K562 (cell line): Measurements from ENCODE around the gene ING4. TPM values are rescaled to one million over a fixed set of nuclear protein-coding genes. Genes with fewer than 3 reads are reported as not detected.

Source experiments
- CCNT2 ChIP-seq: IDR thresholded peaks from 2 replicates; pipeline ENCODE4 v1.6.1; 2011; ENCODE audit warnings: borderline replicate concordance, low read depth, mild to moderate bottlenecking, moderate library complexity, mixed read lengths, low read length; ENCODE audit not compliant: insufficient read length; ENCODE audit errors: extremely low read depth
- CEBPG ChIP-seq, 3 experiments: fragments of 200-800 bp in 1 of 3; sonication (Bioruptor generic) in 1 of 3; sonication (generic) in 1 of 3; formaldehyde crosslinking in 1 of 3; IDR thresholded peaks in 2 of 3; conservative IDR thresholded peaks in 1 of 3; 2 replicates each; pipeline versions ENCODE4 v1.6.1 to v1.8.0; 2016 to 2022; ENCODE audit warnings: missing compliant biosample characterization in 2 of 3, missing genetic modification characterization in 2 of 3, mild to moderate bottlenecking in 1 of 3, missing genetic modification reagents in 1 of 3
- CSDE1 ChIP-seq, 2 experiments: fragments of 450-650 bp; IDR thresholded peaks; 2 replicates each; pipeline ENCODE4 v1.6.1; 2016; ENCODE audit warnings: mild to moderate bottlenecking in 1 of 2
- ELF1 ChIP-seq: fragments of 200-800 bp; sonication (Bioruptor generic); IDR thresholded peaks from 2 replicates; pipeline ENCODE4 v1.6.1; 2016; ENCODE audit warnings: missing genetic modification characterization, missing compliant biosample characterization
- KLF13 ChIP-seq: fragments of 450-650 bp; IDR thresholded peaks from 2 replicates; pipeline ENCODE4 v1.6.1; 2016; ENCODE audit warnings: missing genetic modification characterization, low read depth, mild to moderate bottlenecking, missing compliant biosample characterization, moderate library complexity, borderline replicate concordance
- MTA3 ChIP-seq: fragments of 450-650 bp; formaldehyde crosslinking; IDR thresholded peaks from 2 replicates; pipeline ENCODE4 v1.6.1; 2017; ENCODE audit warnings: mild to moderate bottlenecking, borderline replicate concordance
- POLR2B ChIP-seq: fragments of 450-650 bp; IDR thresholded peaks from 2 replicates; pipeline ENCODE4 v1.6.1; 2018; ENCODE audit warnings: low read depth; ENCODE audit not compliant: partially characterized antibody
- RBBP5 ChIP-seq: fragments of 200-600 bp; sonication (generic); IDR thresholded peaks from 2 replicates; pipeline ENCODE4 v1.6.1; 2012; ENCODE audit warnings: borderline replicate concordance, mild to moderate bottlenecking, low read length, control low read depth, inconsistent platforms; ENCODE audit not compliant: insufficient read depth, poor library complexity, severe bottlenecking
- SNRNP70 ChIP-seq: fragments of 200-400 bp; formaldehyde crosslinking; optimal IDR thresholded peaks from 2 replicates; pipeline ENCODE3; 2017; ENCODE audit warnings: low read depth, low read length
- STAT5A ChIP-seq: IDR thresholded peaks from 2 replicates; pipeline ENCODE4 v1.6.1; 2012; ENCODE audit warnings: low read length, inconsistent platforms, borderline replicate concordance
- SUPT5H ChIP-seq: fragments of 450-650 bp; IDR thresholded peaks from 2 replicates; pipeline ENCODE4 v1.6.1; 2016
- ZNF133 ChIP-seq: fragments of 250-450 bp; sonication (Bioruptor Pico); IDR thresholded peaks from 2 replicates; pipeline ENCODE4 v1.4.0; 2020; ENCODE audit warnings: mild to moderate bottlenecking
- ZNF699 ChIP-seq: fragments of 250-450 bp; sonication (Bioruptor Pico); IDR thresholded peaks from 2 replicates; pipeline ENCODE4 v1.8.0; 2021; ENCODE audit warnings: mild to moderate bottlenecking, moderate library complexity; ENCODE audit not compliant: insufficient replicate concordance
- polyA plus RNA-seq, 8 experiments: library from polyadenylated mRNA; depleted of rRNA in 4 of 8; stranded (reverse) in 5 of 8; unstranded in 3 of 8; fragments of >200 nt; fragmentation: Nextera tagmentation in 2 of 8; fragmentation: Illumina TruSeq in 1 of 8; extraction: Ambion mirVana in 2 of 8; extraction: Trizol in 1 of 8; gene quantifications; 2 replicates each; pipeline versions ENCODE4 v1.2.1 to v1.2.3, GENCODE V29; 2011 to 2014; ENCODE audit warnings: inconsistent platforms in 1 of 8, missing spikeins in 1 of 8
- total RNA-seq, 7 experiments: library from RNA; depleted of rRNA in 6 of 7; stranded (reverse); fragments of >200 nt in 6 of 7; fragmentation: Illumina TruSeq in 2 of 7; extraction: Trizol in 2 of 7; gene quantifications; 2 replicates each; pipeline versions ENCODE4 v1.2.1 to v1.2.3, GENCODE V29; 2011 to 2021; ENCODE audit warnings: low replicate concordance in 1 of 7
- TF ChIP-seq, protein P1 (sequence below): fragments of 450-650 bp; IDR thresholded peaks from 2 replicates; pipeline ENCODE4 v1.6.1; 2018; ENCODE audit not compliant: partially characterized antibody
- TF ChIP-seq, protein P2 (sequence below): sonication (generic); formaldehyde crosslinking; IDR thresholded peaks from 2 replicates; pipeline ENCODE4 v1.8.0; 2022; ENCODE audit warnings: mild to moderate bottlenecking, missing genetic modification reagents
- TF ChIP-seq, protein P3 (sequence below): IDR thresholded peaks from 2 replicates; pipeline ENCODE4 v1.6.1; 2014; ENCODE audit warnings: antibody characterized with exemption

ING4 gene
- total and polyA plus RNA-seq, 9 of the 15 experiments (the other 6 are each of a cell fraction or from before 2014, with no cell fraction given): 6.6 to 30.2 (median 15.7) TPM

DNA sequence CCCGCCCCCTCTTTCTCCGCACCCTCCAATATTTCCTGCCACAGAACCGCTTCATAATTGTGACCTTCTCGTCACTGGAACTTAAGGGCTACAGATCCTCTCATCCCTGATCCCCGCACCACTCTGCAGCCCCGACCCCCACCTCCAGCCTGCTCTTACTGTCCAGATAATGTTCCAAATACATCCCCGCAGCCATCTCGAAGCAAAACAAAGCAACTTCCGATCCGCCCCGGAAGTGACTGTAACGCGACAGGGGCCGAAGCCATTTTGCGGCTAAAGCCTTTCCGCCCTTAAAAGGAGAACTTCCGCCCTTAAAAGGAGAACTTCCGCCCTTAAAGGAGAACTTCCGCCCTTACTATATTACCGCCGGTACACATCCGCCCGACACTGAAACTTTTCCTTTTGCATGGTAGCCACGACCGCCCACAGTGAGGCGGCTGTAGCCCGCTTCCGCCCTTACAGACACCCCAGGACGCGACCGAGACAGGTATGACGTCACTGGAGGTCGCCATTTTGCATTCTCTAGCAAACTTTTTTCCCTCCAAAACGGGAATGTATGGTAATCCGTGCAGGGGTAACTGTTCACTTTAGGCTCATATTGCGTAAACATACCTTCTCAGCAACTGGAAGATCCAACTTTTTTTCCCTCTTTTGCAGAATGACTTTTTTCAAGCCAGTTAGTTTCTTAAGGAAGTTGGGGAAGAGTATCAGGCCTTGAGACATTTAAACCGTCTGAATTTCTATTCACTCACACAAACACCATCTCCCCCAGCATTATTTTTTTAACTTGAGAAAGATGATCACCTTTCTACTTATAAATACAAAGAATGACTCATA, at the start of gene ING4 (continued):
- TF ChIP-seq, protein P1, sequence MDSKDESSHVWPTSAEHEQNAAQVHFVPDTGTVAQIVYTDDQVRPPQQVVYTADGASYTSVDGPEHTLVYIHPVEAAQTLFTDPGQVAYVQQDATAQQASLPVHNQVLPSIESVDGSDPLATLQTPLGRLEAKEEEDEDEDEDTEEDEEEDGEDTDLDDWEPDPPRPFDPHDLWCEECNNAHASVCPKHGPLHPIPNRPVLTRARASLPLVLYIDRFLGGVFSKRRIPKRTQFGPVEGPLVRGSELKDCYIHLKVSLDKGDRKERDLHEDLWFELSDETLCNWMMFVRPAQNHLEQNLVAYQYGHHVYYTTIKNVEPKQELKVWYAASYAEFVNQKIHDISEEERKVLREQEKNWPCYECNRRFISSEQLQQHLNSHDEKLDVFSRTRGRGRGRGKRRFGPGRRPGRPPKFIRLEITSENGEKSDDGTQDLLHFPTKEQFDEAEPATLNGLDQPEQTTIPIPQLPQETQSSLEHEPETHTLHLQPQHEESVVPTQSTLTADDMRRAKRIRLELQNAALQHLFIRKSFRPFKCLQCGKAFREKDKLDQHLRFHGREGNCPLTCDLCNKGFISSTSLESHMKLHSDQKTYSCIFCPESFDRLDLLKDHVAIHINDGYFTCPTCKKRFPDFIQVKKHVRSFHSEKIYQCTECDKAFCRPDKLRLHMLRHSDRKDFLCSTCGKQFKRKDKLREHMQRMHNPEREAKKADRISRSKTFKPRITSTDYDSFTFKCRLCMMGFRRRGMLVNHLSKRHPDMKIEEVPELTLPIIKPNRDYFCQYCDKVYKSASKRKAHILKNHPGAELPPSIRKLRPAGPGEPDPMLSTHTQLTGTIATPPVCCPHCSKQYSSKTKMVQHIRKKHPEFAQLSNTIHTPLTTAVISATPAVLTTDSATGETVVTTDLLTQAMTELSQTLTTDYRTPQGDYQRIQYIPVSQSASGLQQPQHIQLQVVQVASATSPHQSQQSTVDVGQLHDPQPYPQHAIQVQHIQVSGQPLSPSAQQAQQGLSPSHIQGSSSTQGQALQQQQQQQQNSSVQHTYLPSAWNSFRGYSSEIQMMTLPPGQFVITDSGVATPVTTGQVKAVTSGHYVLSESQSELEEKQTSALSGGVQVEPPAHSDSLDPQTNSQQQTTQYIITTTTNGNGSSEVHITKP: peak; percentile 30
- TF ChIP-seq, protein P2, sequence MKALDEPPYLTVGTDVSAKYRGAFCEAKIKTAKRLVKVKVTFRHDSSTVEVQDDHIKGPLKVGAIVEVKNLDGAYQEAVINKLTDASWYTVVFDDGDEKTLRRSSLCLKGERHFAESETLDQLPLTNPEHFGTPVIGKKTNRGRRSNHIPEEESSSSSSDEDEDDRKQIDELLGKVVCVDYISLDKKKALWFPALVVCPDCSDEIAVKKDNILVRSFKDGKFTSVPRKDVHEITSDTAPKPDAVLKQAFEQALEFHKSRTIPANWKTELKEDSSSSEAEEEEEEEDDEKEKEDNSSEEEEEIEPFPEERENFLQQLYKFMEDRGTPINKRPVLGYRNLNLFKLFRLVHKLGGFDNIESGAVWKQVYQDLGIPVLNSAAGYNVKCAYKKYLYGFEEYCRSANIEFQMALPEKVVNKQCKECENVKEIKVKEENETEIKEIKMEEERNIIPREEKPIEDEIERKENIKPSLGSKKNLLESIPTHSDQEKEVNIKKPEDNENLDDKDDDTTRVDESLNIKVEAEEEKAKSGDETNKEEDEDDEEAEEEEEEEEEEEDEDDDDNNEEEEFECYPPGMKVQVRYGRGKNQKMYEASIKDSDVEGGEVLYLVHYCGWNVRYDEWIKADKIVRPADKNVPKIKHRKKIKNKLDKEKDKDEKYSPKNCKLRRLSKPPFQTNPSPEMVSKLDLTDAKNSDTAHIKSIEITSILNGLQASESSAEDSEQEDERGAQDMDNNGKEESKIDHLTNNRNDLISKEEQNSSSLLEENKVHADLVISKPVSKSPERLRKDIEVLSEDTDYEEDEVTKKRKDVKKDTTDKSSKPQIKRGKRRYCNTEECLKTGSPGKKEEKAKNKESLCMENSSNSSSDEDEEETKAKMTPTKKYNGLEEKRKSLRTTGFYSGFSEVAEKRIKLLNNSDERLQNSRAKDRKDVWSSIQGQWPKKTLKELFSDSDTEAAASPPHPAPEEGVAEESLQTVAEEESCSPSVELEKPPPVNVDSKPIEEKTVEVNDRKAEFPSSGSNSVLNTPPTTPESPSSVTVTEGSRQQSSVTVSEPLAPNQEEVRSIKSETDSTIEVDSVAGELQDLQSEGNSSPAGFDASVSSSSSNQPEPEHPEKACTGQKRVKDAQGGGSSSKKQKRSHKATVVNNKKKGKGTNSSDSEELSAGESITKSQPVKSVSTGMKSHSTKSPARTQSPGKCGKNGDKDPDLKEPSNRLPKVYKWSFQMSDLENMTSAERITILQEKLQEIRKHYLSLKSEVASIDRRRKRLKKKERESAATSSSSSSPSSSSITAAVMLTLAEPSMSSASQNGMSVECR (CRISPR knock-in tag): peak; percentile 53; the same call in 1 of the 2 replicates
- TF ChIP-seq STAT5A: peak; percentile 14; the same call in 1 of the 2 replicates
- no peak for TF ChIP-seq ZNF133 (CRISPR knock-in tag)
- TF ChIP-seq KLF13 (tag): peak; percentile 77; the same call in 1 of the 2 replicates
- TF ChIP-seq, protein P3, sequence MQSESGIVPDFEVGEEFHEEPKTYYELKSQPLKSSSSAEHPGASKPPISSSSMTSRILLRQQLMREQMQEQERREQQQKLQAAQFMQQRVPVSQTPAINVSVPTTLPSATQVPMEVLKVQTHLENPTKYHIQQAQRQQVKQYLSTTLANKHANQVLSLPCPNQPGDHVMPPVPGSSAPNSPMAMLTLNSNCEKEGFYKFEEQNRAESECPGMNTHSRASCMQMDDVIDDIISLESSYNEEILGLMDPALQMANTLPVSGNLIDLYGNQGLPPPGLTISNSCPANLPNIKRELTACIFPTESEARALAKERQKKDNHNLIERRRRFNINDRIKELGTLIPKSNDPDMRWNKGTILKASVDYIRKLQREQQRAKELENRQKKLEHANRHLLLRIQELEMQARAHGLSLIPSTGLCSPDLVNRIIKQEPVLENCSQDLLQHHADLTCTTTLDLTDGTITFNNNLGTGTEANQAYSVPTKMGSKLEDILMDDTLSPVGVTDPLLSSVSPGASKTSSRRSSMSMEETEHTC: no peak
- TF ChIP-seq MTA3: peak; percentile 78; the same call in 1 of the 2 replicates
- TF ChIP-seq ELF1 (tag): peak; percentile 100
- TF ChIP-seq CEBPG (CRISPR knock-in tag; IDR thresholded peaks at IDR 0.05): peak; percentile 85
- TF ChIP-seq CEBPG (tag; conservative IDR thresholded peaks at IDR 0.05 in 1 of 2, IDR thresholded peaks at IDR 0.05 in 1 of 2): peak; percentile 46 to 92; a peak in 3 of 4 replicates
- TF ChIP-seq SUPT5H: no peak; the same call in 1 of the 2 replicates
- TF ChIP-seq CSDE1 (IDR thresholded peaks at IDR 0.05): peak in 1 of 2 experiments; percentile 88; a peak in 2 of 4 replicates
- TF ChIP-seq CCNT2: no peak
- no peak for TF ChIP-seq SNRNP70
- no peak for TF ChIP-seq ZNF699
- peak; percentile 30 for TF ChIP-seq RBBP5
- TF ChIP-seq POLR2B: peak; percentile 62
